ENCODE data around the gene ZBTB20.

Gene ZBTB20

DNA sequence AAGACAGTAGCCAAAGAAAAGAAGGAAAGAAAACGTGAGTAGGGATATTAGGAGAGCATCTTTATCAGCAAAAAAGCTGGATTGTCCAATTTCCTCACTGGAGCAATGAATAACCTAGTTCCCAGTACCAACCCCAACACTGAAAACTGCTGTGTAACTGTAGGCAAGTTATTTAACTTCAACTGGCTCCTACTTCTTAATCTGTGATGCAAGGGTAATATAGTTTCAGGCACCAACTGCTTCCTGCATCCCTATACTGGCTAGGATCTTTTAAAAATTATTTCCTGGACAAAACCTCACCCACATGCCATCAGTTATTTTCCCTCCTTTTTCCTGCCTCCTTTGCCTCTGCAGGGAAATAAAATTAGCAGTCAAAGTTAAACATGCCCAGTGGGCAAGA is 59.6 kb downstream of the ZBTB20 start:
- DNase-seq: peak; percentile 9

DNA sequence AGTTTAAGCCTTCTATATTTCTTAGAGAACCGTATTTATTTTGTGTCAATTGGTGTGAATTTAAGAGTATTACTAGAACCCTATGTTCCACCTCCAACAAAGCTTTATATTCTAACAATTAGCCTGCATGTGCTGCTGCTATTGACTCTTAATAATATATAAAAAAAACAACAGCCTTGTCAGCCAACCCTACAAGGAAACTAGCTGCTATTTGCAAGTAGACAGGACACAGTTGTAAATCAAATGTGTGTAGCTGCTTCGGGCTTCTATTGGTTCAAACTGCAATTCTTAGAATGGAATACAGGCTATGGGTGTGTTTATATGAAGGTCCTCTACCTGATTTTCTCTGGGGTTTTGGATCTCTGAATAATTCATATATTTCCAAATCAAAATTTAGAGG is 60.7 kb downstream of the ZBTB20 start:
- no peak for DNase-seq

DNA sequence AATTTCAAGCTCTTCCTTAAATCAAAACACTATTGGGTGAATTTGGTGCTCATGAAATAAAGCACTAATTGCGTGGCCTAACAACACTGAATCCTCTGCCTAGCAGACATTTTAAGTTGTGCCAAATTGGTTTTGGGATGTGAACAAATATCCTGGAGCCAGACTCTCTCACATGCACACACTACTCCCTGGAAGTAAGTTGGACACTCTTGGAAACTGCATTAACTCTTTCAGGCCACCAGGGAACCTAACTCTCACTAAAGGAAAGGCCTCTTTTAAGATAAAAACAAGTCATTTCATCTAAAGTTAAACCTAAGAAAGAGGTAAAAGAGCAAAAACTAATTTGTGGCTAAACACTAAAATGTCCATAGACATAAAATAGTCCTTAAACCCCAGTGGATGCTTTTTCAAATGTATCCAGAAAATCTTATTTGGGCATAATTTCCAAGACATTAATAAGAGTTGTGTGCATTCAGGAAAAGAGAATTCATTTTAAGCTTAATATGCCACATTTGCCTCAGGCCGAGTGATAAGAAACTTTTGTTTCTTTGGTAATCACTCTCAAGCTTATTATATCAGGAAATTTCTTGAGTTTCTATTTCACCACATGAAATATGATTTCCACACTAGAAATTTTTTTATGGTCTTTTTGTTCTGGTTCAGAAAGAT is 61.8 kb downstream of the ZBTB20 start:
- DNase-seq: peak; percentile 49

DNA sequence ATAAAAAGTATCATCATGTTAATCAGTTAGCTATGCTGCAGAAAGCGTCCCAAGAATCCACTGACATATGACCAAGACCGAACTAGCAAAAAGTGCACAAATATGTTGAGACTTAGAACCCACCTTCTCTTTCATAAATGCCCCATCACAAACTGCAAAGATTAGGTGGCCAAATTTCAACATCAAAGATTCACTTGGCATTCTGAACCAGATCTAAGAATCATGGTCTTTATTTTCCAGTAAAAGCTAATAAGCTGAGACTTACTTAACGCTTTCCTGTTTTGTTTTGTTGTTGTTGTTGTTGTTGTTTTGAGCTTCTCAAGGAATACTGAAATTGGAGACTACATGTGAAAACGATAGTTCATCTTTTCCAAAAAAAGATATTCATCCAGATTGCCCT is 62.4 kb downstream of the ZBTB20 start:
- DNase-seq: no peak

DNA sequence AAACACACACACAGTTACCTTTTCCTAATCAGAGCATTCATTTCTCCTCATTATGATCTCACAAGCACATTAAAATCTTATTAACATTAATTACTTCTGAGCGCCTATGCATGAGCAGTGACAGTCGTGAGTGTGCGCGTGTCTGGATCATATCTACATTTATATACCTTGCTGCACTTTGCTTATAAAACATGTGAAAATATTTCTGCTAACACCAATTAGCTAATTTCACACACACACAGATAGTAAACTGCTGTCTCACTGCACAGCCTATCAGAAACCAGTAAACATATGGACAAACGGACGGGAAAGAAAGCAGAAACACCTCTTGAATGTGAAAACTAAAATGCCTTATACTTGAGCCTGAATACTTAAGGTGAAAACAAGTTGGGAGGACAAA is 64.8 kb downstream of the ZBTB20 start:
- DNase-seq: peak; percentile 41

DNA sequence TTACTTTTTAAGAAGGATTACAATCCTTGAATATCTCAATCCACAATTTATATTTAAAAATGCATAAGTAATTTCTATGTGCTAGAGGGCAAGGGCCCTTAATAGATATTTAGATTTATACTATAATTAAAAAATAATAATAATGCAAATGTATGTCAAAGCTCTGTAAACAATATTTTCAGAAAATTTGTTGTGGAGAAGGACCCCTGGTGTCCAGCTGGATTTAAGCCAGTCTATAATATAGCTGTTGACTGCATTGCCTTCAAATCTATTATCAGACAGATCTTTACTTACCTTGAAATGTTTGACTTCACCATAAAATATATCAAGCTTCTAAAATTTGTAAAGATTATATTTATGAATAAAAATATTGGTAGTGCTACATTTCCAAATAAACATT is 65.6 kb downstream of the ZBTB20 start:
- DNase-seq: peak; percentile 39

DNA sequence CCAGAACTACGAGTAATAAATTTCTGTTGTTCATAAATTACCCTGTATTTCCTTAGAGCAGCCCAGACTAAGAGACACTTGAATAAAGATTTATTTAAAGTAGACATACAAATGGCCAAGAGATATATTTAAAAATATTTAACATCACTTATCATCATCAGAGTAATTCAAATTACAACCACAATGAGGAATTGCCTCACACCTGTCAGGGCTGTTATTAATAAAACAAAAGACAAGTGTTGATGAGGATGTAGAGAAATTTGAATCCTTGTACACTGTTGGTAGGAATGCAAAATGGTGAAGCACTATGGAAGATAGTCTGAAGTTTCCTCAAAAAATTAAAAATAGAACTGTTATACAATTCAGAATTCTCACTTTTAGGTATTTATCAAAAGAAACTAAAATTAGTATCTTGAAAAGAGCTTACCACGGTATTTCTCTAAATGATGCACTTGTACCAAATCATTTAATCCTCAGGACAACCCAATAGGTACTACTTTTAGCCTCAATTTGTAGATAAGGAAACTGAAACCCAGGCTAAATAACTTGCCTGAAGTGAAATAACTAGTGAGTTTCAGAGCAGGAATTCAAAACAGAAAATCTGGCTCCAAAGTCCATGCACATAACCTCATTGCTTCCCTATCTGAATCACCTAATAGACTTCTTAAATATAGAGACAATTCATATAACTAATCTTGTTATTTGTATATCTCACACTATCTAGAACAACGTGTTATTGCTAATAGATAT is 69.4 kb downstream of the ZBTB20 start:
- peak; percentile 40 for DNase-seq

DNA sequence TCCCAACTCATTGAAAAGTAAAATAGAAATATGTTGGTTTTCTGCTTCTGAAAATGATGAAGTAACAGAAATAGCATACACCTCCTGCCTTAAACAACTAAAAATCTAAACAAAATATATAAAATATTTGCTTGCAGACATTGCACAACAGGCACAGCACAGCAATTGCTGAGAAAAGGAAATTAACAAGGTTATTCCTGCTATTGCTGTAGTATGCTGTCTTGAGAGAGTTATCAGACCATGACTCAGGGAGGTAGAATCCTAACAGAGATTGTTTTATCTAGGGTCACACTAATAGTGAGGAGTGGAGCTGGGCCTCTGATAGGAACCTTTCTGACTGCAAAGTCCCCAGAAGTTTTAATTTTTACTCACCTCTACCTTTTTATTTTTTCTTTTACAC is 72.6 kb downstream of the ZBTB20 start:
- DNase-seq: peak; percentile 26

DNA sequence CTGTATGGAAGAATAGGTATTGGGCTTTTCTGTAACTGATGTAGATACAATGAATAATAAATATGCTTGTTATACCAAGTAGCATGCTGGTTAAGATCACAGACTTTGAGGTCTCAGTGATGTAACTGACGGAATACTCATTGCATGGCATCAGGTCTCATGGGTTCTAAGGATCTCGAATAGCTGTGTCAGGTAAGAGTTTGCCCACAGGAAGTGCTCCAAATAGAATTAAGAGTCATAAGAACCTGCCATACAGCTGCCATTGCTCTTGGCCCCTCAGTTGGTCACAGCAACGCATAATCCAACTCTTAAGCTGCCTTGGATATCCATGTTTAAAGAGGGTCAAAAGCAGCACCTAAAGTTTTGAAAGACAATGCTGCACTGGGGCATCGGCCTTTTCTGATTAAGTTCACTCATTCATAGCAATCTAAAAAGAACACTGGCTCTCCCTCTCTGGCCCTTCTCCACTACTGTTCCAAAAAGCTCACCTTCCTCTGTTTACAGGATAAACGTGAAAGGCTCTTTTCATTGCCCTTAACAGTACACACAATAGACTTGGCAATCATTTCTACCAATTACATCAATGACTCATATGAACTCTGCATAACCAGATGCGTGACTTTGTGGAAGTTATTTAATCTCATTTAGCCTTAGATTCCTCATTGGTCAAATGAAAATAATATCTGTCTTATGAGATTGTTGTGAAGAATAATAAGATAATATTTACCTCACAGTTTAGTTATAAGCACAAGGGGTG is 74.6 kb downstream of the ZBTB20 start:
- no peak for DNase-seq

DNA sequence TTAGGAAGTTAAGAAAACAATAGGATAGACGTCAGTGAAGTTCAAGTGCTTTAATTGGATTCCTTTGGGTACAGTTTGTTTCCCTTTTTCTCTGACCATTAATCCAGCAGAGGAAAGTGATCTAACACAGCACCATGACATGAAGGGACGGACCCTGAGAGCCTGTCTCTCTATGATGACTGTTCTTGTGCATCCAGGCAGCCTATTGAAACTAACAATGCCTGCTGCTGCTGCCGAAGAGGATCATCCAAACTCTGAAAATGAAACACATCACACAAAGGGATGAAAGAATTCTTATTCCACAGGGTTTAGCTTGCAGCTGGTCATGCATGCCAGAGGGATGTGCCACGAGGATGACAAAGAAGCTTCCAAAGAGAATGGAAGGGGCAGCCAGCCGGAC is 75.5 kb downstream of the ZBTB20 start:
- DNase-seq: no peak

DNA sequence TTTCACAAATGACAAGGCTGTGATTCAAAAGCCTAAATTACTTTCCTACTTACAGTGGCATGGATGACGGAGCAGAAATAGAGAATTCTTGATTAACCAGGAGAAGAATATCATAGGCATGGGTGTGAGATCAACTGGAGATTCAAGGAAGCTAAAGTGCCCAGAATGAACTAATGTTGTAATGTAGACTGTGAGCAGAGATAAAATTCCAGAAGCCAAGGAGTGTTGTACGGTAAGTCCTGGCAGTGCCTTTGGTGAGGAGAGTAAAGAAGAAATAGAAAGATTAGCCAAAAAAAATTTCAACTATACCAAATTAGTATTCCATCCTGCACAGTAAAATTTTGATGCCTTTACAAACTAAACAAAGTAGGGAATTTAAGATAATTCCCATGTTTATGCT is 75.9 kb downstream of the ZBTB20 start:
- DNase-seq: no peak

DNA sequence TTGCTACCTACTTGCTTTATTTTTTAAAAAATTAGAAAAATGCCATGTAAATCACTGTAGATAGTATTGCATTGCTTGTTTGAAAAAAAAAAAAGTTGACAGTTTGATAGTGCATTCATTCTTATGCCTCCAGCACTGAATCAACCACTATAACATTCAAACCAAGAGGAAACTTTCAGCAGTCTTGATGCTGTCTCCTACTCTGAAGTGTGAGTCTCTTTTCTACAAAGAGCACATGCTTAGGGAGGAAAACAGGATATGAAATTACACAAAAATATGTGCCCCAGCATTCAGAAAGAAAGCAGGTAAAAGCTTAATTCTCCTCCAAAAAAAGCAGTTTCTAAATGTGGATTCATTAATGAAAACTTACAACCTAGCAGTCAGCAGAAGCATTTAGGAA is 78.3 kb downstream of the ZBTB20 start:
- no peak for DNase-seq

DNA sequence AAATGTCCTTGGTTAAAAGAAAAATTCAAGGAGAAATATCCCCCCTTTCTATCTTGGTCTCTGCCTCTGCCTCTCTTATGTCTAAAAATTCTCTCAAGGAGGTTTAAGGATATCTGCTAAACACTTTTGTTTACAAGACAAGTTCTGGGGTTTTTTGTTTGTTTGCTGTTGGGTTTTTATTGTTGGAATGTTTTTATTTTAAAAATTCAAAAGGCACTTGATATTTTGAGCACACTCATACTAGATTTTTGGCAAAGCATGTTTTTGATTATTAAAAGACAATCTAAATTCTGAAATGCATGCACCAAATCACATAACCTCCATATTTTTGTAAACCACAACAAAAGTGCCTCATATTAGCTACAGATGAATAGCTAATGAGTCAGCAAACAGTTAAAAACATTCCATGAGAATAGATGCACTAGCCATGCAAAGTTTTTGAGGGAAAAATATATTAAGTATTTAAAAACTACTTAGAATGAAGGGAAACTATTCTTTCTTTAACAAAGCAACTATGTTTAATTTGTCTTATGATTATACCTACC is 84.6 kb downstream of the ZBTB20 start:
- no peak for DNase-seq

DNA sequence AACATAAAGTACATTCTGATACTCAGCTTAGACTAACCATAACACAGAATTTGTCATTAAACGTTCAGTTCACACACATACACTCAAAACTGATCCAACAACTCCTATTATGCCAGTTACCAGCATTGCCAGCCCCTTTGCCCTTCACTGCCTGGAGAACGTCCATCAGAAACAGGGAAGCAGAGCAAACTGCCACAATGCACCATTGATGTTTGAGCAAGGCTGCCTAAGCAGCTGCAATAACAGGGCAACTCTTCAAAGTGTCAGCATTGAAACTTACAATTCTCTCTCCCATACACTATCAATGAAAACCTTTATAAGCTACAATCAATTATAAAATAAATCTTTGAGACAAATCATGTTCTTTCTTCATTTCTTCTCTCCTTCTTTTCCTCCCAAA is 85.1 kb downstream of the ZBTB20 start:
- no peak for DNase-seq

DNA sequence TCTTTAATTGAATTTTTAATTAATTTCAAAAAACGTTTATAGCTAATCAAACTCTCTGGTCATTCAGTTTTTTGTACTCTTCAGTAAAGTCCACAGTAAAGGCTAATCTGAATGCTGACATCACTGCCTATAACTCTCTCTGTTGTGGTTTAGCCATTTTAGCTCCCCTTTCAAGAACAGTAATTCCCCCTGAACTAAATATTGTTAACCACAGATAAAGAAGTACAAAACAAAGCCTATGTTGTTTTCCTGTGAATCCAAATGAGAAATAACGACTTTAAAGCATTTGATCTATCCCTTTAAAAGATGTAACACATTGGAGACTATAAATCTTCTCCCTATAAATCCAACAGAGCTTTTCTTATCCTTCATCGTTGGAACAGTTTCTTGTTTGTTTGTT is 94.2 kb downstream of the ZBTB20 start:
- DNase-seq: peak; percentile 40

DNA sequence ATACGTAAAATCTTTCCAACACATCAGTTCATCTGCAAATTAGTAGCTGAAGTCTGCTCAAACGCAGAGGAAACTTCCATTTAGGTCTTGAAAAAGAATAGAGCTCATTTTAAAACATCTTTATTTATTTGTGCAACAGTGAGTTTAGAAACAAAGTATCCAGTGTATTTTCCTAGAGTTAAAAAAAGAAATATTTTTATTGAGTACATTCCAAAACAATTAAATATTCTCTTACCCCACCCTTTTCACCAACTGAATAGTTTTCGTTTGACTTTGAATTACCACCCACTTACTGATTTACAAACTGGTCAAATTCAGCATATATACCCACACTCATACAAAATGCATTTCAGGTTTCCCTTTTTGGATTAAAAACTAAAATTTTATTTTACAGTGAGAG is 104.7 kb downstream of the ZBTB20 start:
- no peak for DNase-seq

DNA sequence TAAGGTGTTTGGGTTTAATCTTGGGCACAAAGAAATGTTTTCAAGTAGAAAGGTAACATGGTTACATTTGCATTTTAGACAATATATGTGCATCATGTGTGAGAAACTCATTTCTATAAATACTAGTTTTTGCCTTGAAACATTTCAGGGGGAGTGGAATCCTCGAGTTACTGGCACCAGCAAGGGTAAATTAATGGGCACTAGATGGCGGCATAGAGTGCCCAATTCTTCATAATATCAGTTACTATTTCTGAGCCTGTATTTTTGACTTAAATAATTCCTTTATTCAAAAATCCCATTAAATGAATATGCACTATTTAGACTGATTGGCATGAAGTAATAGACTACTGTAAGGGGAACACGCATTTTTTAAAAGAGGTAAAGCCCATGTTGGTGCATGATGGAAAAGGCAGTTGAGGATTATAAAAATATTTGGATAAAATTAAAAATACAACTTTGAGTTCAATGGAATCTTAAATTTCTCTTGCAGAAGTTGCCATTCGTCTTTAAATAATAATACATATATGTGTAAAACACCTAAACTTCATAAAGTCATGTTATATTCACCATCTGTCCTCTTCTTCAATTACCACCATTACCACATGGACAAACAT is 106.3 kb downstream of the ZBTB20 start:
- peak; percentile 70 for DNase-seq

DNA sequence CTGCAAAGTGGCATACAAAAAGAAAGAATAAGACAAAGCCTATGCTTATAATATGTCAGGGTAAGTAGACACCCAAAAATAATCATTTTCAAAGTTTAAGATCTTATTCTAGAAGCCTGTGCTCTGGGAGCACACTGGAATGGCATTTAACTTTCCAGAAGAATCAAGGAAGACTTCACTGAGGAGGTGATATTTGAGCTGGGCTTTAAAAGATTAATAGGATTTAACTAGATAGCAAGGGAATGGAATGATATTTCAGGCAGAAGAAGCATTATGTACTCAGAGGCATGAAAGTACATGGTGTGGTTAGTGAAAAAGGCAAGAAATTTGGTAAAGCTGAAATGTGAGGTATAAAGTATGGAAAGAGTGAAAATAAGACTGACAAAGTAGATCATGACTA is 106.8 kb downstream of the ZBTB20 start:
- DNase-seq: no peak

DNA sequence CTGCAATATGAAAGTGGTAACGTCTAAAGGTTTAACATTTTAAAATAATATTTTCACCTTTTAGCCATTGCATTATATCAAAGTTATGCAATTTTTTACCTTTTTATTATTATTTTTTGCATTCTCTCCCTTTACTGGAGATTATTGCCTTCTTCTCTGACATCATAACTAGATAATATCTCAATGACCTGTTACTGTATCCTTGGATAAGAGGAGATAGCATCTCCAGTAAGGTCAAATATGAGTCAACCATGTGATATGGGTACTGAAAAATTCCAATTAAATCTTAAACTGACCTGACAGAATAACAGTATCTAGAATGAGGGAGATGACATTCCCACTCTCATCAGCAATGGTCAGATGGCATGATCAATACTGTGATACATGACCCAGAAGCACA is 108.3 kb downstream of the ZBTB20 start:
- DNase-seq: no peak

DNA sequence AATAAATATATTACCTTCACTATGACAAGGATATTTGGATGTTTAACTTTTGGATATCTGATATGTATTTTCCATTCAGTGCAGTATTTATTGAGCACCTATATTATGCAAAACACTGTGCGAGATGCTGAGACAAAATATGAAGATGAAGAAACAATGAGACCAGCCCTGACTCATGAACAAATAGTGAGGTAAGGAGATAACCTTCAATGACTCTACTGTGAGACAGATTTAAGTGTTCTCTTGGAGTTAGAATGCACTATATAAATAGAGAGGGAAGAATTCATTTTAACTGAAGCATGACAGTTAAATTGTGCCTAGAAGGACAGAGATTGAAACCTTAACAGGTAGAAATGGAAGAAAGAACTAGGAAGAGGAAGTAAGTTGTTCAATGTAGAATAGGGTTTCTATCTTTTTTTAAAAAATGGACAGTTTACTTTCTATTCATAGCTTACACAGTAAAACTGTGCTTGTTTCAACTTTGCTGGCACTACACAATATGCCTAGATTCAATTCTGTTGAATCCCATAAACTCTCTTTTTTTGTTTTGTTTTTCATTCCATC is 124.2 kb downstream of the ZBTB20 start:
- DNase-seq: peak; percentile 18

DNA sequence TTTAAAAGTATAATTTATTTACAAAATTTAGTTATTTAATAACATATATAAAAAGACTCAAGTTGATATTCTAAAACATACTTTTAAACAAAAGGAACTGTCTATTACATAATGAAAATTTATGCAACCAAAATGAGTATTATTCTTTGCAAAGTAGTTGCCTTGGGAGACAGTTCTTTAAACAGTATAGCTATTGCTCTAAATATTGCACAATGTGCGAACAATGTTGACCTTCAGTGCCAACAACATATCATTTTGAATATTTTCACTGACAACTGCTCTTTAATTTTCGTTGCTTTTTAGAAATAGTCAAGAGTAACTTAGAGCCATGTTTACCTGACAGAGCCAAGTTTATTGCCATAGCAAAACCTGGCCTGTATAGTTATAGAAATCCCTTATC is 124.9 kb downstream of the ZBTB20 start:
- no peak for DNase-seq

DNA sequence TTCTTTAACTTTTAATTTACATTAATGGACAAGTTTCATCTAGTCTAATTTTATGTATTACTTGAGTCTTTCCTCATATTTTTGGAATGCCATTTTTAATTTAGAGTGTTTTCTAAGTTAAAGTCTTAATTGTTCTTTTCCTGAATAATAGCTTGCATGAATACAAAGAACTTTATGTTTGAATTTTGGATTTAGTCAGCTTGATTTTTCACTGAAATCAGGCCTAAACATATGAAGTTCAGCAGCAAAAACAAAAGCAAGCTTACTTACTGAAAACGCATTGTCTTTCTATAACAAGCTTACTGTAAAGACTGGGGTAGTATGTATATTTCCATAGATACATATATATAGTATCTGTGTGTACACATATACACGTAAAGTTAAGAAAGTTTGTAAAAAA is 126.0 kb downstream of the ZBTB20 start:
- no peak for DNase-seq

DNA sequence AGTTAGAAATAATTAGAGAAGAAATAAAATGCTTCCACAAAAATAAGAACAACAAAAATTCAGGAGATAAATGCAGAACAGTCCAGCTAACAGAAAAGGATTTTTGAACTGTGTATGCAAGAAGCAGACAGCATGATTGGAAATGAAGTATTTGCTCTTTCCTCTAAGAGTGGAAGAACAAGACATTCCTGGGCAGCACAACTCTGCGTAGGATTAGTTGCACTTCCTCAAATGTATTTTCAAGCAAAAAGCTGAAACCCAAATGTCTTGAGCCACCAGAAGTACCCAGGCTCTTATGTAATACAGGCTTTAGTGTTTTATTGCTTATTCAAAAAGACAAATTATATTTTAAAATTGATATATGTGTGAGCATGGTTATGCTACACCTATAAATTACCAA is 127.2 kb downstream of the ZBTB20 start:
- peak; percentile 82 for DNase-seq
